Activated CD4-positive, alpha-beta T cell treated with anti-CD3 and anti-CD28 coated beads for 24 hours (primary cell): ENCODE measurements around the gene MRNIP.
A peak's percentile ranks its signal among the peaks of the same experiment; 100 is the strongest.
"Not testable (repeated sequence)": the region's sequence is repeated elsewhere in the genome, so short reads cannot be mapped to it uniquely, and the experiment has no call there.

Experiments used
- DNase-seq, 2 donors: peaks; one replicate each; pipeline ENCODE4 v3.0.0-alpha.2; 2020; ENCODE audit warnings: low read depth in 2 of 2

MRNIP gene

GRCh38 chr5:179872055-179872827 lies 13.6 kb upstream of the MRNIP start:
- DNase-seq, result no peak

- not testable (repeated sequence) for DNase-seq
Measured at GRCh38 chr5:179871533-179871932, 12.9 kb upstream of the MRNIP start.

- no peak for DNase-seq
Measured at GRCh38 chr5:179870952-179871351, 12.3 kb upstream of the MRNIP start.

GRCh38 chr5:179870403-179870903 lies 11.8 kb upstream of the MRNIP start:
- no peak for DNase-seq

- DNase-seq, result no peak
Measured at GRCh38 chr5:179869641-179870402, 11.2 kb upstream of the MRNIP start.

GRCh38 chr5:179869101-179869500 lies 10.5 kb upstream of the MRNIP start:
- DNase-seq, result no peak

- no peak for DNase-seq
Measured at GRCh38 chr5:179868541-179868940, 9.9 kb upstream of the MRNIP start.

GRCh38 chr5:179867476-179867875 lies 8.9 kb upstream of the MRNIP start:
- DNase-seq, result no peak

GRCh38 chr5:179867079-179867465 lies 8.5 kb upstream of the MRNIP start:
- no peak for DNase-seq

- DNase-seq, result peak in 1 of 2 donors; percentile 7
Measured at GRCh38 chr5:179866241-179867078, 7.8 kb upstream of the MRNIP start.

GRCh38 chr5:179865491-179866240 lies 7.0 kb upstream of the MRNIP start:
- no peak for DNase-seq

GRCh38 chr5:179864686-179865085 lies 6.1 kb upstream of the MRNIP start:
- DNase-seq, result no peak

- DNase-seq, result no peak
Measured at GRCh38 chr5:179863449-179864085, 5.0 kb upstream of the MRNIP start.

GRCh38 chr5:179862891-179863290 lies 4.3 kb upstream of the MRNIP start:
- no peak for DNase-seq

GRCh38 chr5:179862296-179862695 lies 3.7 kb upstream of the MRNIP start:
- DNase-seq, result no peak

GRCh38 chr5:179860301-179860700 lies 1.7 kb upstream of the MRNIP start:
- no peak for DNase-seq

GRCh38 chr5:179858241-179858585 lies 404 bp downstream of the MRNIP start:
- DNase-seq, result peak; percentile 28 to 33

GRCh38 chr5:179854356-179854755 lies 4.3 kb downstream of the MRNIP start:
- DNase-seq, result no peak

GRCh38 chr5:179852993-179853547 lies 5.5 kb downstream of the MRNIP start:
- no peak for DNase-seq

GRCh38 chr5:179841621-179842020 lies 17.0 kb downstream of the MRNIP start:
- no peak for DNase-seq

- DNase-seq, result no peak
Measured at GRCh38 chr5:179840766-179841165, 17.9 kb downstream of the MRNIP start.
